Measurements from ENCODE around the gene GNA12.

The GNA12 gene

GRCh38 chr7:2844153-2845033, at the start of gene GNA12:
Gene GNA12, minus strand, starts transcription at chr7:2844308. Its CDS starts 147 bp downstream, at chr7:2844161.
- DNase-seq, result peak; percentile 99
- in situ Hi-C loops (cut with MboI; ENCODE audit: low pct_unique_long_range_greater_than_20kb, low sequenced_read_pairs), result no loop called here

- no peak for DNase-seq
- in situ Hi-C loops (cut with MboI; ENCODE audit: low pct_unique_long_range_greater_than_20kb, low sequenced_read_pairs), result no loop called here
Measured at GRCh38 chr7:2893411-2893861, 49.3 kb upstream of the GNA12 start.

- in situ Hi-C loops (cut with MboI; ENCODE audit: low pct_unique_long_range_greater_than_20kb, low sequenced_read_pairs), result no loop called here
- DNase-seq, result no peak
Measured at GRCh38 chr7:2892549-2892948, 48.4 kb upstream of the GNA12 start.

- DNase-seq, result no peak
- in situ Hi-C loops (cut with MboI; ENCODE audit: low pct_unique_long_range_greater_than_20kb, low sequenced_read_pairs), result no loop called here
Measured at GRCh38 chr7:2887816-2888215, 43.7 kb upstream of the GNA12 start.

- in situ Hi-C loops (cut with MboI; ENCODE audit: low pct_unique_long_range_greater_than_20kb, low sequenced_read_pairs), result no loop called here
- DNase-seq, result peak; percentile 87
Measured at GRCh38 chr7:2886900-2887299, 42.8 kb upstream of the GNA12 start.

- in situ Hi-C loops (cut with MboI; ENCODE audit: low pct_unique_long_range_greater_than_20kb, low sequenced_read_pairs), result no loop called here
- no peak for DNase-seq
Measured at GRCh38 chr7:2886391-2886790, 42.3 kb upstream of the GNA12 start.

GRCh38 chr7:2884161-2884560, 40.1 kb upstream of the GNA12 start:
- in situ Hi-C loops (cut with MboI; ENCODE audit: low pct_unique_long_range_greater_than_20kb, low sequenced_read_pairs), result no loop called here
- DNase-seq, result no peak

- DNase-seq, result no peak
- in situ Hi-C loops (cut with MboI; ENCODE audit: low pct_unique_long_range_greater_than_20kb, low sequenced_read_pairs), result no loop called here
Measured at GRCh38 chr7:2883101-2883500, 39.0 kb upstream of the GNA12 start.

- in situ Hi-C loops (cut with MboI; ENCODE audit: low pct_unique_long_range_greater_than_20kb, low sequenced_read_pairs), result no loop called here
Measured at GRCh38 chr7:2882111-2882510, 38.0 kb upstream of the GNA12 start.

GRCh38 chr7:2880874-2881533, 36.9 kb upstream of the GNA12 start:
- no peak for DNase-seq
- in situ Hi-C loops (cut with MboI; ENCODE audit: low pct_unique_long_range_greater_than_20kb, low sequenced_read_pairs), result no loop called here

More at GRCh38 chr7:2882111-2882510, 38.0 kb upstream of the GNA12 start:
- DNase-seq, result no peak

- in situ Hi-C loops (cut with MboI; ENCODE audit: low pct_unique_long_range_greater_than_20kb, low sequenced_read_pairs), result no loop called here
Measured at GRCh38 chr7:2880051-2880450, 35.9 kb upstream of the GNA12 start.

GRCh38 chr7:2879354-2879753, 35.2 kb upstream of the GNA12 start:
- in situ Hi-C loops (cut with MboI; ENCODE audit: low pct_unique_long_range_greater_than_20kb, low sequenced_read_pairs), result loop anchor here (10.0 kb wide), 1 partner anchor 275 kb away; no protein-coding TSS in a partner anchor
- no peak for DNase-seq

More at GRCh38 chr7:2880051-2880450, 35.9 kb upstream of the GNA12 start:
- no peak for DNase-seq

GRCh38 chr7:2878306-2878705, 34.2 kb upstream of the GNA12 start:
- in situ Hi-C loops (cut with MboI; ENCODE audit: low pct_unique_long_range_greater_than_20kb, low sequenced_read_pairs), result loop anchor here (10.0 kb wide), 1 partner anchor 276 kb away; no protein-coding TSS in a partner anchor

GRCh38 chr7:2876031-2876731, 32.1 kb upstream of the GNA12 start:
- in situ Hi-C loops (cut with MboI; ENCODE audit: low pct_unique_long_range_greater_than_20kb, low sequenced_read_pairs), result loop anchor here (10.0 kb wide), 1 partner anchor 279 kb away; no protein-coding TSS in a partner anchor
- no peak for DNase-seq

More at GRCh38 chr7:2878306-2878705, 34.2 kb upstream of the GNA12 start:
- DNase-seq, result no peak

GRCh38 chr7:2873686-2874551, 29.8 kb upstream of the GNA12 start:
- in situ Hi-C loops (cut with MboI; ENCODE audit: low pct_unique_long_range_greater_than_20kb, low sequenced_read_pairs), result loop anchor here (10.0 kb wide), 1 partner anchor 281 kb away; no protein-coding TSS in a partner anchor
- no peak for DNase-seq

- in situ Hi-C loops (cut with MboI; ENCODE audit: low pct_unique_long_range_greater_than_20kb, low sequenced_read_pairs), result loop anchor here (10.0 kb wide), 1 partner anchor 282 kb away; no protein-coding TSS in a partner anchor
- no peak for DNase-seq
Measured at GRCh38 chr7:2873146-2873545, 29.0 kb upstream of the GNA12 start.

GRCh38 chr7:2872296-2872874, 28.3 kb upstream of the GNA12 start:
- no peak for DNase-seq
- in situ Hi-C loops (cut with MboI; ENCODE audit: low pct_unique_long_range_greater_than_20kb, low sequenced_read_pairs), result loop anchor here (10.0 kb wide), 1 partner anchor 282 kb away; no protein-coding TSS in a partner anchor

- in situ Hi-C loops (cut with MboI; ENCODE audit: low pct_unique_long_range_greater_than_20kb, low sequenced_read_pairs), result loop anchor here (10.0 kb wide), 1 partner anchor 284 kb away; no protein-coding TSS in a partner anchor
- peak; percentile 78 for DNase-seq
Measured at GRCh38 chr7:2870471-2870931, 26.4 kb upstream of the GNA12 start.

All from KBM-7 (cell line).